ENCODE measurements around the gene MET.

DNA sequence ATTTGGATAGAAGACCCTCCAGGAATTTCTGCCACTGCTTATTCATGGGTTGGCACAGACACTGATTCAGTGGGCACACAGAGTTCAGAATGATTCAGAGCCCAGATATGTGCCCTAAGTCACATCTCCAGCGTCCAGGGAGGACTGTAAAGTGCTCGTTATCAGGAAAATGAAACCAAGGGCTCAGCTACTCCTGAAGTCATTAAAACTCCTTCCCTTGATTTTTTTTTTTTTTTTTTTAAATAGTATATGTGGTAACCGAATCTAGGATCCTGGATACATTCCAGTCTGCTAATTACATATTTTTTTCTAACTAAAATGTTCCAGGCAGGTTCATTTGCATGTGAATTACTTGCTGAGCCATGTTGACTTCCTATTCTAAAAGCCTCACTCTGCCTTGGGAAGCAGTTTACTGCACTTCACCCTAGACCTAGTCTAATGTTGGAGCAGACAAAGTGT, 34.7 kb downstream of the MET start:
- TF ChIP-seq, protein P1, sequence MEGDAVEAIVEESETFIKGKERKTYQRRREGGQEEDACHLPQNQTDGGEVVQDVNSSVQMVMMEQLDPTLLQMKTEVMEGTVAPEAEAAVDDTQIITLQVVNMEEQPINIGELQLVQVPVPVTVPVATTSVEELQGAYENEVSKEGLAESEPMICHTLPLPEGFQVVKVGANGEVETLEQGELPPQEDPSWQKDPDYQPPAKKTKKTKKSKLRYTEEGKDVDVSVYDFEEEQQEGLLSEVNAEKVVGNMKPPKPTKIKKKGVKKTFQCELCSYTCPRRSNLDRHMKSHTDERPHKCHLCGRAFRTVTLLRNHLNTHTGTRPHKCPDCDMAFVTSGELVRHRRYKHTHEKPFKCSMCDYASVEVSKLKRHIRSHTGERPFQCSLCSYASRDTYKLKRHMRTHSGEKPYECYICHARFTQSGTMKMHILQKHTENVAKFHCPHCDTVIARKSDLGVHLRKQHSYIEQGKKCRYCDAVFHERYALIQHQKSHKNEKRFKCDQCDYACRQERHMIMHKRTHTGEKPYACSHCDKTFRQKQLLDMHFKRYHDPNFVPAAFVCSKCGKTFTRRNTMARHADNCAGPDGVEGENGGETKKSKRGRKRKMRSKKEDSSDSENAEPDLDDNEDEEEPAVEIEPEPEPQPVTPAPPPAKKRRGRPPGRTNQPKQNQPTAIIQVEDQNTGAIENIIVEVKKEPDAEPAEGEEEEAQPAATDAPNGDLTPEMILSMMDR (IDR thresholded peaks at IDR 0.05) = no peak
- TF ChIP-seq POLR2A (IDR thresholded peaks at IDR 0.05) (no peak), POLR2AphosphoS5 (IDR thresholded peaks at IDR 0.05; ENCODE audit: insufficient read depth in 1 of 2, low read depth in 1 of 2) (no peak)
